ENCODE results near the gene HTD2.

HTD2 gene

DNA sequence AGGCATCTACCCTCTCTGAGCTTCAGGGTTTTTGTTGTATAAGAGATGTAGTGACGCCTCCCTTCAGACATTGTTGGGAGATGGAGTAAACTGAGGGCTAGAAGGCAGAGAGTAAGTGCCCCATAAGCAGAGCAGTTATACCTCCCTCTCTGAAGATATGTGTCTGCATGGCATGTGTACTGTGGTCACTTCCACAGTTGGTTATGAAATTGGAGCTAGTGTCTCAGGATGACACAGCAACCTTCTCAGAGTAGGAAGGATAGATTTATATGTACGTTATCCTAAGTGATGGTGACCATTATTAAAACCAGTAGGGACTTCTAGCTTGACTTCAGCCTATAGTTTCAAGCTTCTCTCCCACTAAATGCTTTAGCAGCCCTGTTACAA is 44.3 kb downstream of the HTD2 start:
- peak overlapping the region; percentile 29 for H3K4me3 ChIP-seq (ENCODE audit: low read length)
- no peak for DNase-seq (ENCODE audit: low read depth, low spot score)

DNA sequence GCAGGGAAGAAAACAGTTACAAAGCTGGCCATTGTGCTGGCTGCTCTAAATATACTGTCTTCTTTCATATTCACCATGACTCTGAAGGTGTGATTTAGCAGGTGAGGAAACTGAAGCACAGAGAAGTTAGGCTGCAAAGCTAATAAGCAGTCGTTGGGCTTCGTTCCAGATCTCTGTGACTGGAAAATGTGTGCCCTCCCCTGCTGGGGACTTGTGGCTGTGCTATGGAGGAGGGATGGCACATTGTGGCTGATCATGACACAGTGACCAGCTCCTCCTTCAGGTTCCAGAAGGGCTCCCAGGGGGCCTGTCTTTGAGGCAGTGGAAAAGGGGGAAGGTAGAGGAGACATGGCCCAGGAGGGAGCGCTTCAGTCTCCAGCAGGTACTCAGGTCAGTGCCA is 45.6 kb downstream of the HTD2 start:
- peak; percentile 62 for DNase-seq (ENCODE audit: low read depth, low spot score)
- no peak overlapping the region for H3K4me3 ChIP-seq (ENCODE audit: low read length)

DNA sequence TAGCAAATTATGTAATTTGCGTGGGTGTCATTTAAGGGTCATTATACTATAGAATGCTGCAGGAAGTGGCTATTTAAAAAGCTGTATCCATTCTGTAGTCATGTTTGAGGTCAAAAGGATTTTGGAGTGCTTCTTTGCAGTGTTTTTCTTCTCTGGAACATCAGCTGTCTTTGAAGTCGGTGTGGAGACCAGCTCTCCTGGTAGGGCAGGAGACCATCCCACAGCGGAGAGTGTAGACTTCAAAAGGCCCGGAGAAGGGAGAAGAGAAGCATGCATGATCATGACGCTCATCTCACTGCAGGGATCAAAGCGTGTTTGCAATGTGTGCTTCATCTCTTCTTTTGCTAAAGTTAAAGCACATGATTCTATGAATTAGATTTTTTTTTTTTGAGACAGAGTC is 46.3 kb downstream of the HTD2 start:
- H3K4me3 ChIP-seq (ENCODE audit: low read length), result no peak overlapping the region
- no peak for DNase-seq (ENCODE audit: low read depth, low spot score)

DNA sequence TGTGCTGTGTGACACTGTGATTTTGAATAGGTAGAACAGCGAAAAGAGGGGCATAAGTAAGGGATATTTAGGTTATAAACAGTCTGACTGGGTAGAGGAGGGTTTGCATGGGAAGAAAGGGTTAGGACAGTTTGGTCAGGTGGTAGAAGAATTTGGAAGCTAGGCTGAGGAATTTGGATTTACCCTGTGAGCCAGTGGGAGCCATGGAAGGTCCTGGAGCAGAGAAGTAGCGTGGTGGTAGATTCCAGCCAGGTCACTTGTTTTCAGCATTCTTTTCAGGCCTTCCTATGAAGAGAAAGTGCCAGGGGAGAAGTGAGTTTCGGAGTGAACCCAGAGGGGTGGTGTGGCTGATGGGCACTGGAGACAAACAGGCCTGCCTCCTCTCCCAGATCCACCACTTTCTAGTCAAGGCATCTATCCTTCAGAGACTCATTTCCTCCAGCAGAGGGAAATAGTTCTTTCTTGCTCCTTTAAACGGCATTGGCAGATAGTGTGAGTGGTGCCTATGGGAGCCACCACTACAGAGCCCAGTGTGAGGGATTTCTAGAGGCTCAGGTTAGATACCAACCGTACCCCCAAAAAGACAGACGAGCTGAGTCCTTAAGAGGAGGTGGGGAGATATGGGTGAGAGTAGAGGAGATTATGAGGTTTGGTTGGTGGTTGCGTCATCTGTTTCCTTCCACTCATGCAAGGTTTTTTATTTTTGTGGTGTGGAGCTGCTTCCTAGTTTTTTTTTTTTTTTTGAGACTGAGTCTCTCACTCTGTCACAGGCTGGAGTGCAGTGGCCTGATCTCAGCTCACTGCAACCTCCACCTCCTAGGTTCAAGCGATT is 47.6 kb downstream of the HTD2 start:
- peak; percentile 92 for DNase-seq (ENCODE audit: low read depth, low spot score)

DNA sequence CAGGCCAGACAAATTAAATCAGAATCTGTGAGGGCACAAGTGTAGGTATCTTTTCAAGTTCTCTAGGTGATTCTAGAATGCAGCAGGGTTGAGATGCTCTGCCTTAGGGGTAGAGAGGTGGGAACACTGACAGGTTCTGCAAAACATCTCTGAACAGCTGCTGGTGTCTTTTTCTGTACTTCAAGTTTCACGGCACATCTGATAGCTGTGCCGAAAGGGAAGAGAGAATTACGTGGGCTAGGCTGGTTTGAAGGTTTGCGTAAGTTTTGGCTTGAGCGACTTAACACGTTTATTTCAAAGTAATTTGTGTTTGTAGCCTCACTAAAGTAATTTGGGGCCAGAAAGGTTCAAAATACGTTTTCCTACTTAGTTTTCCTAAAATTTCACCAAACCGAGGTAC is 48.9 kb downstream of the HTD2 start:
- H3K4me3 ChIP-seq (ENCODE audit: low read length), result no peak overlapping the region
- DNase-seq (ENCODE audit: low read depth, low spot score), result no peak

More for the DNA sequence above, 47.6 kb downstream of the HTD2 start:
- peak overlapping the region; percentile 32 for H3K4me3 ChIP-seq (ENCODE audit: low read length)

DNA sequence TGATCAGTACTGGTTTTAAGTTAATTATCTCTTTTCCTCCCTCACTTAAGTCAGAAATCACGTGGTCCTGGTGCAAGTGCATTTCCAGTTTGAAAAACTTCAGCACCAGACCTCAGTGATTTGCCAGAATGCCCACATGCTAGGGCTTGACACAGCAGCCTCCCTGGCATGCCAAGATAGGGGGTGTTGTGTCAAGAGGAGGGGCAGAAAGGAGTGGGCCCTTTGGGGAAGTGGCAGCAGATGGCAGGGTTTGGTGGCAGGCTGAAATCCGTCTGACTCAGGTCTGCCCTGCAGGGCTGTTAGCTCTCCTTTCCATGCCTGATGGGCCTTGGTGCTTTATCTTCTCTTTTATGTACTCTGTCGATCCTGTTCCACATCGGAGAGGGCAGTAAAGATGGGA is 49.7 kb downstream of the HTD2 start:
- H3K4me3 ChIP-seq (ENCODE audit: low read length), result no peak overlapping the region
- no peak for DNase-seq (ENCODE audit: low read depth, low spot score)

DNA sequence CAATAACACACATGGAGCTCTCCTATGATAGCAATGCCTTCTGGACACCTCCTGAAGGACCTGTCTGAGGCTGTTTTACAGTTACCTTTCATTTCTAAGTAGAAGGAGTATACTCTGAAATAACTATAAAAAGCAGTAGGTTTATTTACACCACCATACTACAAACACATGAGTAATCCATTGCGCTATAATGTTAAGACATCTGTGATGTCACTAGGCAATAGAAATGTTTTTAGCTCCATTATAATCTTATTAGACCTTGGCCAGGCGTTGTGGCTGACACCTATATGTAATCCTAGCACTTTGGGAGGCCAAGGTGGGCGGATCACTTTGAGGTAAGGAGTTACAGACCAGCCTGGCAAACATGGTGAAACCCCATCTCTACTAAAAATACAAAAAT is 51.1 kb downstream of the HTD2 start:
- DNase-seq (ENCODE audit: low read depth, low spot score), result no peak
- no peak overlapping the region for H3K4me3 ChIP-seq (ENCODE audit: low read length)

DNA sequence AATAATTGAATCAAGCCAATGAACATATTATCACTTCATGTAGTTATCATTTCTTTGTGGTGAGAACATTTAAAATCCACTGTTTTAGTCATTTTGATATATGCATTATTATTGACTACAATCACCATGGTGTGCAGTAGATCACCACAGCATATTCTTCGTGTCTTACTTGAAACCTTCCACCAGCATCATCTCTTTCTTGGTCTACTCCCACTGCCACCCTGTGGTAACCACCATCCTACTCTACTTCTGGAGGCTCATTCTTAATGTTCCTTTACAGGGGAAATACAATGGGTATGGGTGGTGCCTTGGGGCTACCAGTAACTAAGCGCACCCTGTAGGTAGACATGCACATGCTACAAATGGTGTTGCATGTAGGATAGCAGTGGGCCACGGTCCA is 51.8 kb downstream of the HTD2 start:
- H3K4me3 ChIP-seq (ENCODE audit: low read length), result no peak overlapping the region
- DNase-seq (ENCODE audit: low read depth, low spot score), result no peak

DNA sequence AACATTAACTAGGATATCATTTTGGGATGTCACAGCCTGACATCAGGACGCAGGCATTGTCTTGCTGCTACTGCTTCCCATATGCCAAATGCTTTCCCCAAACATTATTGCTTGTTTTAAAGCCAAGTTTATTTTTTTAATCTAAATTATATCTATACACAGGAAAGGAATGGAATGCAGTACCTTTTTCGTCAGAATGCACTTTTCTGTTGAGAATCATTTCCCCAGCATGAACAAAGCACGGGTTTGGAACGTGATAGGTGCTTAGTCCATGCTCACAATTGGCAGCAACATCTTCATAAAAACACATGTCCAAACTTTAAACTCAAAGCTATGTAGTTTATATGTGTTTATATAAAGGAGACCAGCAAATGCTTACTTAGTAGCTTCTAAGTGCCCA is 52.5 kb downstream of the HTD2 start:
- no peak for DNase-seq (ENCODE audit: low read depth, low spot score)
- no peak overlapping the region for H3K4me3 ChIP-seq (ENCODE audit: low read length)

DNA sequence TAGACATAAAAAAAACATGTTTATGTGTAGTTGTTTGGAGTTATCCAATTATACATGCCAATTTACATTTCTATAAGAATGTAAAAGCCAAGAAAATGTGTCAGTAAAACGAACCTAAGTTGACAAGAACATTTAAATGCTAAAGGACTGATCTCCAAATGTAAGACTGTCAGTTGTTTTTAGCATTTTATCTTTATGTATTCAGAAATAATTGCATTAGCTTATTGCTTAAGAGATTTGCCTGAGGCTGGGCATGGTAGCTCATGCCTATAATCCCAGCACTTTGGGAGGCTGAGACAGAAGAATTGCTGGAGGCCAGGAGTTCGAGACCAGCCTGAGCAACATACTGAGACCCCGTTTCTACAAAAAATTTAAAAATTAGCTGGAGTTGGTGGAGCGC is 53.3 kb downstream of the HTD2 start:
- no peak overlapping the region for H3K4me3 ChIP-seq (ENCODE audit: low read length)
- no peak for DNase-seq (ENCODE audit: low read depth, low spot score)

DNA sequence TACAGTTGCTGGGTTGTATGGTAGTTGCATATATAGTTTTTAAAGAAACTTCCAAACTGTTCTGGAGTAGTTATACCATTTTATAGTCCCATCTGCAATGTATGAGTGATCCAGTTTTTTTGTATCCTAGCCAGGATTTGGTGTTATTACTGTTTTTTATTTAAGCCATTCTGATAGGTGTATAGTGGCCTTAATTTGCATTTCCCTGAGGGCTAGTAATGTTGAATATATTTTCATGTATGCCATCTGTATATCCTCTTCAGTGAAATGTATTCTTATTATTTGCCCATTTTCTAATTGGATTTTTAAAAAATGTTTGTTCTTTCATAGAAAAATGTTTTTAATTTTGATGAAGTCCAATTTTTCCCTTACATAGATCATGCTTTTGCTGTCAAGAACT is 55.5 kb downstream of the HTD2 start:
- no peak for DNase-seq (ENCODE audit: low read depth, low spot score)

DNA sequence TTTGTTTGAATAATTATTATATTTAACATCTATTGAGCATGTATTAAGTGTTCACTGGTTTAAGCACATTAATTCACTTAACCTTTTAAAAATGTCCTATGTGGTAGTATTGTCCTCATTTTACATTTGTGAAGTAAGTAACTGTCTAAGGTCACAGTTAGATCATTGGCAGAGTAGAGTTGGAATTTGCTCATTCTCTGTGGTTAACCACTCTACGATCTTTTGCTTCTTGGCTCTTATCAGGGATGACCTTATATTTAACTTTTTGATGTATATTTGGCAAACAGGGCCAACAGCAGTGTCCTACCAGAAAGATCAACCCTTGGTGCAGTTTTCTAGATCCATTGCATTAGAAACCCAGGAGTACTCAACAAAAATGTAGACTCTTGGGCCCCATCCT is 60.4 kb downstream of the HTD2 start:
- H3K4me3 ChIP-seq (ENCODE audit: low read length), result no peak overlapping the region
- no peak for DNase-seq (ENCODE audit: low read depth, low spot score)

More for the DNA sequence above, 55.5 kb downstream of the HTD2 start:
- H3K4me3 ChIP-seq (ENCODE audit: low read length), result no peak overlapping the region

DNA sequence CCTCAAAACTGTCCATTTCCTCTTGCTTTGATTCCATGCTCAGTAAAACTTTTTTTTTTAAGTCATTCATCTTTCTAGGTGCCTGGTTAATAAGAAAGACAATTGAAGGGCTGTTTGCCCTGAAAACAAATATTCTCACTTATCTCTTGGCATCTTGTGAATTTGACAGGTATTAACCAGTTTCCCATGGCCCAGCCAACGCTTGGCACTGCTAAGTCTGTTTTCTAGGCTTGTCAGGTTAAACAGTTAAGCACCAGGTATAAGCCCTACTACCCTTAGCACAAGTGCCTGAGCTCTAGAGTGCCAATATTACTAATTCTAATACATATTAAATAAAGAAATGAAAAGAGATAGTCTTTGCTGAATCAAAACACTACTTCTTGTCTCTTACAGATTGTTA is 62.7 kb downstream of the HTD2 start:
- DNase-seq (ENCODE audit: low read depth, low spot score), result no peak

More for the DNA sequence above, 62.7 kb downstream of the HTD2 start:
- no peak overlapping the region for H3K4me3 ChIP-seq (ENCODE audit: low read length)

All from Jurkat, Clone E6-1 (cell line).